SU-DHL-6 (cell line): ENCODE data around the gene CTU2.

ENCODE experiments used
- CTCF ChIP-seq: fragments of 200-600 bp; sonication (generic); IDR thresholded peaks from one replicate; pipeline ENCODE4 v1.5.1; 2017; ENCODE audit warnings: antibody characterized with exemption, mild to moderate bottlenecking, low read length, moderate library complexity; ENCODE audit not compliant: insufficient read depth, poor library complexity, severe bottlenecking
- EZH2phosphoT487 ChIP-seq: fragments of 200-600 bp; sonication (generic), shearing (Covaris generic); conservative IDR thresholded peaks from 2 replicates; pipeline ENCODE4 v1.6.1; 2018; ENCODE audit warnings: mild to moderate bottlenecking, antibody characterized with exemption, low read length, moderate library complexity, mixed read lengths

- TF ChIP-seq EZH2phosphoT487 (no peak), CTCF (no peak)
Observed at GRCh38 chr16:88659160-88659559, 47.1 kb upstream of the CTU2 start.
